ENCODE data around the gene MTUS2.
"Not testable (repeated sequence)": the region's sequence is repeated elsewhere in the genome, so short reads cannot be mapped to it uniquely, and the experiment has no call there.

The MTUS2 gene

GRCh38 chr13:29319451-29319850, 499.3 kb downstream of the MTUS2 start:
- no peak for DNase-seq (ENCODE audit: low read depth)

- no peak for DNase-seq (ENCODE audit: low read depth)
Measured at GRCh38 chr13:29323954-29324353, 503.8 kb downstream of the MTUS2 start.

GRCh38 chr13:29324601-29325000, 504.5 kb downstream of the MTUS2 start:
- DNase-seq (ENCODE audit: low read depth), result no peak

- DNase-seq (ENCODE audit: low read depth), result no peak
Measured at GRCh38 chr13:29328501-29328900, 508.4 kb downstream of the MTUS2 start.

GRCh38 chr13:29336356-29336755, 516.2 kb downstream of the MTUS2 start:
- no peak for DNase-seq (ENCODE audit: low read depth)

- no peak for DNase-seq (ENCODE audit: low read depth)
Measured at GRCh38 chr13:29339386-29340272, 519.5 kb downstream of the MTUS2 start.

GRCh38 chr13:29345860-29346582, 525.9 kb downstream of the MTUS2 start:
- DNase-seq (ENCODE audit: low read depth), result not testable (repeated sequence)

GRCh38 chr13:29355029-29355428, 534.9 kb downstream of the MTUS2 start:
- no peak for DNase-seq (ENCODE audit: low read depth)

GRCh38 chr13:29359181-29359580, 539.0 kb downstream of the MTUS2 start:
- no peak for DNase-seq (ENCODE audit: low read depth)

GRCh38 chr13:29361716-29362115, 541.6 kb downstream of the MTUS2 start:
- peak; percentile 24 for DNase-seq (ENCODE audit: low read depth)

- DNase-seq (ENCODE audit: low read depth), result peak; percentile 66
Measured at GRCh38 chr13:29362849-29363604, 542.9 kb downstream of the MTUS2 start.

GRCh38 chr13:29369060-29369743, 549.1 kb downstream of the MTUS2 start:
- peak; percentile 67 for DNase-seq (ENCODE audit: low read depth)

GRCh38 chr13:29379281-29379680, 559.1 kb downstream of the MTUS2 start:
- DNase-seq (ENCODE audit: low read depth), result no peak

- no peak for DNase-seq (ENCODE audit: low read depth)
Measured at GRCh38 chr13:29379865-29380264, 559.7 kb downstream of the MTUS2 start.

- DNase-seq (ENCODE audit: low read depth), result no peak
Measured at GRCh38 chr13:29382021-29382420, 561.9 kb downstream of the MTUS2 start.

- no peak for DNase-seq (ENCODE audit: low read depth)
Measured at GRCh38 chr13:29383476-29383875, 563.3 kb downstream of the MTUS2 start.

- DNase-seq (ENCODE audit: low read depth), result no peak
Measured at GRCh38 chr13:29384466-29384865, 564.3 kb downstream of the MTUS2 start.

- no peak for DNase-seq (ENCODE audit: low read depth)
Measured at GRCh38 chr13:29384871-29385270, 564.7 kb downstream of the MTUS2 start.

GRCh38 chr13:29386246-29386645, 566.1 kb downstream of the MTUS2 start:
- no peak for DNase-seq (ENCODE audit: low read depth)

GRCh38 chr13:29390598-29390997, 570.5 kb downstream of the MTUS2 start:
- not testable (repeated sequence) for DNase-seq (ENCODE audit: low read depth)

- DNase-seq (ENCODE audit: low read depth), result no peak
Measured at GRCh38 chr13:29396446-29396845, 576.3 kb downstream of the MTUS2 start.

GRCh38 chr13:29397265-29397664, 577.1 kb downstream of the MTUS2 start:
- no peak for DNase-seq (ENCODE audit: low read depth)

Measured in ELR (cell line).